HEK293 (cell line): ENCODE measurements around the gene NLRP1.

Experiments used
- ATF2 ChIP-seq: fragments of 450-650 bp; formaldehyde crosslinking; IDR thresholded peaks from 2 replicates; pipeline ENCODE4 v1.5.1; 2016; ENCODE audit warnings: missing biosample characterization, missing genetic modification characterization, low read depth
- IKZF3 ChIP-seq: fragments of 450-650 bp; IDR thresholded peaks from 2 replicates; pipeline ENCODE4 v1.5.0; 2018; ENCODE audit warnings: missing biosample characterization, mild to moderate bottlenecking, missing genetic modification characterization, moderate library complexity
- KLF1 ChIP-seq: fragments of 450-650 bp; formaldehyde crosslinking; IDR thresholded peaks from 2 replicates; pipeline ENCODE4 v1.5.1; 2016; ENCODE audit warnings: missing biosample characterization, missing genetic modification characterization
- MEIS1 ChIP-seq: sonication (generic); formaldehyde crosslinking; IDR thresholded peaks from 2 replicates; pipeline ENCODE4 v1.8.1; 2022; ENCODE audit warnings: missing genetic modification reagents, mild to moderate bottlenecking, borderline replicate concordance
- OVOL3 ChIP-seq: fragments of 450-650 bp; formaldehyde crosslinking; IDR thresholded peaks from 2 replicates; pipeline ENCODE4 v1.5.1; 2016; ENCODE audit warnings: missing biosample characterization, missing genetic modification characterization
- SP3 ChIP-seq: fragments of 450-650 bp; formaldehyde crosslinking; IDR thresholded peaks from 2 replicates; pipeline ENCODE4 v1.5.1; 2016; ENCODE audit warnings: missing biosample characterization, missing genetic modification characterization
- SP7 ChIP-seq: fragments of 450-650 bp; formaldehyde crosslinking; IDR thresholded peaks from 2 replicates; pipeline ENCODE4 v1.5.1; 2016; ENCODE audit warnings: missing biosample characterization, missing genetic modification characterization
- TRIM28 ChIP-seq: IDR thresholded peaks from 2 replicates; pipeline ENCODE4 v1.6.1; 2011; ENCODE audit warnings: low read length, control low read depth, borderline replicate concordance
- ZBTB20 ChIP-seq: fragments of 450-650 bp; formaldehyde crosslinking; IDR thresholded peaks from 2 replicates; pipeline ENCODE4 v1.5.1; 2016; ENCODE audit warnings: missing biosample characterization, missing genetic modification characterization
- ZBTB21 ChIP-seq: fragments of 450-650 bp; formaldehyde crosslinking; IDR thresholded peaks from 2 replicates; pipeline ENCODE4 v1.5.1; 2017; ENCODE audit warnings: missing biosample characterization, missing genetic modification characterization
- ZBTB8A ChIP-seq: fragments of 450-650 bp; formaldehyde crosslinking; IDR thresholded peaks from 2 replicates; pipeline ENCODE4 v1.5.1; 2016; ENCODE audit warnings: missing biosample characterization, missing genetic modification characterization
- ZNF169 ChIP-seq: fragments of 450-650 bp; formaldehyde crosslinking; IDR thresholded peaks from 2 replicates; pipeline ENCODE4 v1.5.1; 2016; ENCODE audit warnings: missing biosample characterization, missing genetic modification characterization
- ZNF184 ChIP-seq: fragments of 450-650 bp; IDR thresholded peaks from 2 replicates; pipeline ENCODE4 v1.5.1; 2018; ENCODE audit warnings: missing biosample characterization, mild to moderate bottlenecking, missing genetic modification characterization
- ZNF211 ChIP-seq: fragments of 450-650 bp; formaldehyde crosslinking; IDR thresholded peaks from 2 replicates; pipeline ENCODE4 v1.5.1; 2016; ENCODE audit warnings: low read depth, missing biosample characterization, missing genetic modification characterization
- ZNF24 ChIP-seq: fragments of 450-650 bp; formaldehyde crosslinking; IDR thresholded peaks from 2 replicates; pipeline ENCODE4 v1.5.1; 2016; ENCODE audit warnings: missing biosample characterization, missing genetic modification characterization
- ZNF335 ChIP-seq: fragments of 450-650 bp; formaldehyde crosslinking; conservative IDR thresholded peaks from 2 replicates; pipeline ENCODE4 v1.5.1; 2016; ENCODE audit warnings: missing biosample characterization, missing genetic modification characterization
- ZNF366 ChIP-seq: fragments of 450-650 bp; formaldehyde crosslinking; conservative IDR thresholded peaks from 2 replicates; pipeline ENCODE4 v1.5.1; 2016; ENCODE audit warnings: missing biosample characterization, missing genetic modification characterization
- ZNF449 ChIP-seq: fragments of 450-650 bp; formaldehyde crosslinking; IDR thresholded peaks from 2 replicates; pipeline ENCODE4 v1.5.1; 2017; ENCODE audit warnings: missing biosample characterization, mild to moderate bottlenecking, missing genetic modification characterization, moderate library complexity
- ZNF558 ChIP-seq: fragments of 450-650 bp; formaldehyde crosslinking; IDR thresholded peaks from 2 replicates; pipeline ENCODE4 v1.5.1; 2016; ENCODE audit warnings: missing biosample characterization, missing genetic modification characterization
- ZNF600 ChIP-seq: fragments of 450-650 bp; formaldehyde crosslinking; IDR thresholded peaks from 2 replicates; pipeline ENCODE4 v1.5.1; 2016; ENCODE audit warnings: missing biosample characterization, missing genetic modification characterization
- ZNF654 ChIP-seq: fragments of 450-650 bp; formaldehyde crosslinking; IDR thresholded peaks from 2 replicates; pipeline ENCODE4 v1.5.1; 2016; ENCODE audit warnings: low read depth, missing biosample characterization, missing genetic modification characterization
- ZNF660 ChIP-seq: fragments of 450-650 bp; IDR thresholded peaks from 2 replicates; pipeline ENCODE4 v1.5.1; 2018; ENCODE audit warnings: missing biosample characterization, mild to moderate bottlenecking, missing genetic modification characterization
- TF ChIP-seq, protein P1 (sequence below): fragments of 450-650 bp; formaldehyde crosslinking; IDR thresholded peaks from 2 replicates; pipeline ENCODE4 v1.5.1; 2016; ENCODE audit warnings: missing biosample characterization, missing genetic modification characterization
- TF ChIP-seq, protein P2 (sequence below): fragments of 450-650 bp; formaldehyde crosslinking; IDR thresholded peaks from 2 replicates; pipeline ENCODE4 v1.5.1; 2016; ENCODE audit warnings: missing biosample characterization, missing genetic modification characterization
- TF ChIP-seq, protein P3 (sequence below): fragments of 450-650 bp; formaldehyde crosslinking; IDR thresholded peaks from 2 replicates; pipeline ENCODE4 v1.5.1; 2016; ENCODE audit warnings: missing biosample characterization, missing genetic modification characterization
- TF ChIP-seq, protein P4 (sequence below): fragments of 450-650 bp; IDR thresholded peaks from 2 replicates; pipeline ENCODE4 v1.5.1; 2018; ENCODE audit warnings: missing biosample characterization, mild to moderate bottlenecking, missing genetic modification characterization
- TF ChIP-seq, protein P5 (sequence below): fragments of 450-650 bp; formaldehyde crosslinking; IDR thresholded peaks from 2 replicates; pipeline ENCODE4 v1.5.1; 2016; ENCODE audit warnings: missing biosample characterization, missing genetic modification characterization

NLRP1 gene

GRCh38 chr17:5526821-5527598 lies 57.3 kb downstream of the NLRP1 start (continued):
- TF ChIP-seq ZNF211 (tag by site-specific recombination), result no peak
- TF ChIP-seq, protein P1, sequence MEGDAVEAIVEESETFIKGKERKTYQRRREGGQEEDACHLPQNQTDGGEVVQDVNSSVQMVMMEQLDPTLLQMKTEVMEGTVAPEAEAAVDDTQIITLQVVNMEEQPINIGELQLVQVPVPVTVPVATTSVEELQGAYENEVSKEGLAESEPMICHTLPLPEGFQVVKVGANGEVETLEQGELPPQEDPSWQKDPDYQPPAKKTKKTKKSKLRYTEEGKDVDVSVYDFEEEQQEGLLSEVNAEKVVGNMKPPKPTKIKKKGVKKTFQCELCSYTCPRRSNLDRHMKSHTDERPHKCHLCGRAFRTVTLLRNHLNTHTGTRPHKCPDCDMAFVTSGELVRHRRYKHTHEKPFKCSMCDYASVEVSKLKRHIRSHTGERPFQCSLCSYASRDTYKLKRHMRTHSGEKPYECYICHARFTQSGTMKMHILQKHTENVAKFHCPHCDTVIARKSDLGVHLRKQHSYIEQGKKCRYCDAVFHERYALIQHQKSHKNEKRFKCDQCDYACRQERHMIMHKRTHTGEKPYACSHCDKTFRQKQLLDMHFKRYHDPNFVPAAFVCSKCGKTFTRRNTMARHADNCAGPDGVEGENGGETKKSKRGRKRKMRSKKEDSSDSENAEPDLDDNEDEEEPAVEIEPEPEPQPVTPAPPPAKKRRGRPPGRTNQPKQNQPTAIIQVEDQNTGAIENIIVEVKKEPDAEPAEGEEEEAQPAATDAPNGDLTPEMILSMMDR, result no peak
- no peak for TF ChIP-seq SP3
- TF ChIP-seq, protein P2, sequence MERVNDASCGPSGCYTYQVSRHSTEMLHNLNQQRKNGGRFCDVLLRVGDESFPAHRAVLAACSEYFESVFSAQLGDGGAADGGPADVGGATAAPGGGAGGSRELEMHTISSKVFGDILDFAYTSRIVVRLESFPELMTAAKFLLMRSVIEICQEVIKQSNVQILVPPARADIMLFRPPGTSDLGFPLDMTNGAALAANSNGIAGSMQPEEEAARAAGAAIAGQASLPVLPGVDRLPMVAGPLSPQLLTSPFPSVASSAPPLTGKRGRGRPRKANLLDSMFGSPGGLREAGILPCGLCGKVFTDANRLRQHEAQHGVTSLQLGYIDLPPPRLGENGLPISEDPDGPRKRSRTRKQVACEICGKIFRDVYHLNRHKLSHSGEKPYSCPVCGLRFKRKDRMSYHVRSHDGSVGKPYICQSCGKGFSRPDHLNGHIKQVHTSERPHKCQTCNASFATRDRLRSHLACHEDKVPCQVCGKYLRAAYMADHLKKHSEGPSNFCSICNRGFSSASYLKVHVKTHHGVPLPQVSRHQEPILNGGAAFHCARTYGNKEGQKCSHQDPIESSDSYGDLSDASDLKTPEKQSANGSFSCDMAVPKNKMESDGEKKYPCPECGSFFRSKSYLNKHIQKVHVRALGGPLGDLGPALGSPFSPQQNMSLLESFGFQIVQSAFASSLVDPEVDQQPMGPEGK (tag by site-specific recombination), result peak; percentile 78
- TF ChIP-seq ZNF660 (tag by site-specific recombination), result peak; percentile 73; the same call in 1 of the 2 replicates
- TF ChIP-seq ZNF449 (tag by site-specific recombination), result peak; percentile 75; the same call in 1 of the 2 replicates
- TF ChIP-seq ZNF169 (tag by site-specific recombination), result no peak
- TF ChIP-seq, protein P3, sequence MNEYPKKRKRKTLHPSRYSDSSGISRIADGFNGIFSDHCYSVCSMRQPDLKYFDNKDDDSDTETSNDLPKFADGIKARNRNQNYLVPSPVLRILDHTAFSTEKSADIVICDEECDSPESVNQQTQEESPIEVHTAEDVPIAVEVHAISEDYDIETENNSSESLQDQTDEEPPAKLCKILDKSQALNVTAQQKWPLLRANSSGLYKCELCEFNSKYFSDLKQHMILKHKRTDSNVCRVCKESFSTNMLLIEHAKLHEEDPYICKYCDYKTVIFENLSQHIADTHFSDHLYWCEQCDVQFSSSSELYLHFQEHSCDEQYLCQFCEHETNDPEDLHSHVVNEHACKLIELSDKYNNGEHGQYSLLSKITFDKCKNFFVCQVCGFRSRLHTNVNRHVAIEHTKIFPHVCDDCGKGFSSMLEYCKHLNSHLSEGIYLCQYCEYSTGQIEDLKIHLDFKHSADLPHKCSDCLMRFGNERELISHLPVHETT (tag by site-specific recombination), result peak; percentile 87
- TF ChIP-seq ZNF366 (tag by site-specific recombination), result peak; percentile 57
- TF ChIP-seq ZBTB21 (tag by site-specific recombination), result peak; percentile 85
- peak; percentile 98 for TF ChIP-seq ATF2 (tag by site-specific recombination)
- no peak for TF ChIP-seq OVOL3 (tag by site-specific recombination)
- 0 out of 2 replicates have a peak, but pooled peaks have one; percentile 16 for TF ChIP-seq KLF1 (tag by site-specific recombination)
- TF ChIP-seq, protein P4, sequence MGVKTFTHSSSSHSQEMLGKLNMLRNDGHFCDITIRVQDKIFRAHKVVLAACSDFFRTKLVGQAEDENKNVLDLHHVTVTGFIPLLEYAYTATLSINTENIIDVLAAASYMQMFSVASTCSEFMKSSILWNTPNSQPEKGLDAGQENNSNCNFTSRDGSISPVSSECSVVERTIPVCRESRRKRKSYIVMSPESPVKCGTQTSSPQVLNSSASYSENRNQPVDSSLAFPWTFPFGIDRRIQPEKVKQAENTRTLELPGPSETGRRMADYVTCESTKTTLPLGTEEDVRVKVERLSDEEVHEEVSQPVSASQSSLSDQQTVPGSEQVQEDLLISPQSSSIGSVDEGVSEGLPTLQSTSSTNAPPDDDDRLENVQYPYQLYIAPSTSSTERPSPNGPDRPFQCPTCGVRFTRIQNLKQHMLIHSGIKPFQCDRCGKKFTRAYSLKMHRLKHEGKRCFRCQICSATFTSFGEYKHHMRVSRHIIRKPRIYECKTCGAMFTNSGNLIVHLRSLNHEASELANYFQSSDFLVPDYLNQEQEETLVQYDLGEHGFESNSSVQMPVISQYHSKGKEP, result peak; percentile 90
- peak; percentile 33; the same call in 1 of the 2 replicates for TF ChIP-seq ZBTB8A (tag by site-specific recombination)
- peak; percentile 66 for TF ChIP-seq ZNF335 (tag by site-specific recombination)
- 0 out of 2 replicates have a peak, but pooled peaks have one; percentile 48 for TF ChIP-seq ZNF184
- peak; percentile 71; the same call in 1 of the 2 replicates for TF ChIP-seq ZNF24 (tag by site-specific recombination)
- TF ChIP-seq, protein P5, sequence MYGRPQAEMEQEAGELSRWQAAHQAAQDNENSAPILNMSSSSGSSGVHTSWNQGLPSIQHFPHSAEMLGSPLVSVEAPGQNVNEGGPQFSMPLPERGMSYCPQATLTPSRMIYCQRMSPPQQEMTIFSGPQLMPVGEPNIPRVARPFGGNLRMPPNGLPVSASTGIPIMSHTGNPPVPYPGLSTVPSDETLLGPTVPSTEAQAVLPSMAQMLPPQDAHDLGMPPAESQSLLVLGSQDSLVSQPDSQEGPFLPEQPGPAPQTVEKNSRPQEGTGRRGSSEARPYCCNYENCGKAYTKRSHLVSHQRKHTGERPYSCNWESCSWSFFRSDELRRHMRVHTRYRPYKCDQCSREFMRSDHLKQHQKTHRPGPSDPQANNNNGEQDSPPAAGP (tag by site-specific recombination), result peak; percentile 94
- TF ChIP-seq SP7 (tag by site-specific recombination), result peak; percentile 93
- TF ChIP-seq ZNF654 (tag by site-specific recombination), result no peak
- TF ChIP-seq ZBTB20 (tag by site-specific recombination), result peak; percentile 45; the same call in 1 of the 2 replicates
- TF ChIP-seq MEIS1, result peak; percentile 96
- TF ChIP-seq ZNF600 (tag by site-specific recombination), result peak; percentile 50; the same call in 1 of the 2 replicates
- TF ChIP-seq TRIM28, result peak; percentile 67; the same call in 1 of the 2 replicates
- TF ChIP-seq IKZF3 (tag by site-specific recombination), result peak; percentile 46; the same call in 1 of the 2 replicates
- TF ChIP-seq ZNF558 (tag by site-specific recombination), result peak; percentile 82; the same call in 1 of the 2 replicates
